Parathyroid adenoma (tissue), 2 donors: ENCODE data around the gene SCN4A.
A peak's percentile ranks its signal among the peaks of the same experiment; 100 is the strongest.

ENCODE experiments used
- H2AFZ ChIP-seq: fragments of 300-600 bp; sonication (generic); one replicate; pipeline ENCODE4 v1.7.0; 2017; ENCODE audit warnings: antibody characterized with exemption, mild to moderate bottlenecking
- H3K27ac ChIP-seq: fragments of 300-600 bp; sonication (generic); one replicate; pipeline ENCODE4 v1.7.0; 2017
- H3K27me3 ChIP-seq: fragments of 300-600 bp; sonication (generic); one replicate; pipeline ENCODE4 v1.7.0; 2017; ENCODE audit warnings: low read length; ENCODE audit not compliant: control insufficient read depth, insufficient read depth
- H3K36me3 ChIP-seq: fragments of 300-600 bp; sonication (generic); one replicate; pipeline ENCODE4 v1.7.0; 2017; ENCODE audit warnings: low read length; ENCODE audit not compliant: control insufficient read depth, insufficient read depth
- H3K4me1 ChIP-seq: fragments of 300-600 bp; sonication (generic); one replicate; pipeline ENCODE4 v1.7.0; 2017; ENCODE audit warnings: control low read depth
- H3K4me2 ChIP-seq: fragments of 300-600 bp; sonication (generic); one replicate; pipeline ENCODE4 v1.7.0; 2017; ENCODE audit warnings: low read length
- H3K4me3 ChIP-seq: fragments of 300-600 bp; sonication (generic); one replicate; pipeline ENCODE4 v1.7.0; 2017; ENCODE audit warnings: low read depth, low read length
- H3K79me2 ChIP-seq: fragments of 300-600 bp; sonication (generic); one replicate; pipeline ENCODE4 v1.7.0; 2017; ENCODE audit warnings: control low read depth
- H3K9ac ChIP-seq: fragments of 300-600 bp; sonication (generic); one replicate; pipeline ENCODE4 v1.7.0; 2017; ENCODE audit warnings: mild to moderate bottlenecking
- H3K9me3 ChIP-seq: fragments of 300-600 bp; sonication (generic); one replicate; pipeline ENCODE4 v1.7.0; 2017; ENCODE audit warnings: low read length; ENCODE audit not compliant: control insufficient read depth
- CTCF ChIP-seq: fragments of 300-600 bp; sonication (generic); IDR thresholded peaks from one replicate; pipeline ENCODE4 v1.7.0; 2017; ENCODE audit warnings: antibody characterized with exemption, mild to moderate bottlenecking
- donor health status: primary hyperparathyroidism.

The SCN4A gene

GRCh38 chr17:64016231-64016784 is 43.6 kb upstream of the SCN4A start:
- no peaks in the 10 kb centered on the region for H3K4me1 ChIP-seq
- no peaks in the 10 kb centered on the region for H3K9me3 ChIP-seq
- no peak for TF ChIP-seq CTCF
- H3K27ac ChIP-seq = peak overlapping the region; percentile 8
- H3K36me3 ChIP-seq = no peaks in the 10 kb centered on the region
- H3K4me3 ChIP-seq = no peak overlapping the region
- H2AFZ ChIP-seq = no peak overlapping the region
- H3K79me2 ChIP-seq = no peaks in the 10 kb centered on the region
- H3K27me3 ChIP-seq = no peaks in the 10 kb centered on the region
- H3K4me2 ChIP-seq = peak overlapping the region; percentile 23
- H3K9ac ChIP-seq = no peak overlapping the region

GRCh38 chr17:64015447-64015846 is 42.7 kb upstream of the SCN4A start:
- H3K27me3 ChIP-seq = no peaks in the 10 kb centered on the region
- no peak overlapping the region for H3K9ac ChIP-seq
- no peak overlapping the region for H2AFZ ChIP-seq
- H3K4me2 ChIP-seq = no peak overlapping the region
- H3K4me3 ChIP-seq = no peak overlapping the region
- no peaks in the 10 kb centered on the region for H3K9me3 ChIP-seq
- H3K79me2 ChIP-seq = no peaks in the 10 kb centered on the region
- H3K27ac ChIP-seq = no peak overlapping the region
- H3K4me1 ChIP-seq = no peaks in the 10 kb centered on the region
- TF ChIP-seq CTCF = no peak
- H3K36me3 ChIP-seq = no peaks in the 10 kb centered on the region

GRCh38 chr17:64009571-64010402 is 37.1 kb upstream of the SCN4A start:
- Histone ChIP-seq H3K4me2 (no peak overlapping the region), H3K9me3 (no peaks in the 10 kb centered on the region), H3K36me3 (no peaks in the 10 kb centered on the region), H3K27me3 (no peaks in the 10 kb centered on the region), H2AFZ (no peak overlapping the region), H3K79me2 (no peaks in the 10 kb centered on the region), H3K27ac (no peak overlapping the region), H3K4me3 (no peak overlapping the region), H3K4me1 (no peaks in the 10 kb centered on the region), H3K9ac (no peak overlapping the region)
- no peak for TF ChIP-seq CTCF

- H3K36me3 ChIP-seq = no peaks in the 10 kb centered on the region
- H3K4me3 ChIP-seq = no peak overlapping the region
- no peaks in the 10 kb centered on the region for H3K4me1 ChIP-seq
- H3K9me3 ChIP-seq = no peaks in the 10 kb centered on the region
- no peak for TF ChIP-seq CTCF
- H3K79me2 ChIP-seq = no peaks in the 10 kb centered on the region
- peak overlapping the region; percentile 29 for H3K27ac ChIP-seq
- H3K4me2 ChIP-seq = no peak overlapping the region
- no peaks in the 10 kb centered on the region for H3K27me3 ChIP-seq
- H2AFZ ChIP-seq = no peak overlapping the region
- H3K9ac ChIP-seq = no peak overlapping the region
Observed at GRCh38 chr17:64008830-64009229, 36.1 kb upstream of the SCN4A start.
